Body of pancreas (tissue), 4 donors: ENCODE results near the gene UBE2U.

ENCODE experiments used
- POLR2A ChIP-seq, 3 donors: fragments of 450-650 bp; IDR thresholded peaks; one replicate each; pipeline ENCODE4 v1.6.1; 2016; ENCODE audit warnings: antibody characterized with exemption in 3 of 3, mild to moderate bottlenecking in 2 of 3
- TF ChIP-seq, protein P1 (sequence below), 7 experiments: fragments of 450-650 bp in 4 of 7; fragments of 200-600 bp in 3 of 7; sonication (generic) in 3 of 7; IDR thresholded peaks; one replicate each; pipeline ENCODE4 v1.5.1; 2016 to 2019; ENCODE audit warnings: antibody characterized with exemption in 7 of 7

DNA sequence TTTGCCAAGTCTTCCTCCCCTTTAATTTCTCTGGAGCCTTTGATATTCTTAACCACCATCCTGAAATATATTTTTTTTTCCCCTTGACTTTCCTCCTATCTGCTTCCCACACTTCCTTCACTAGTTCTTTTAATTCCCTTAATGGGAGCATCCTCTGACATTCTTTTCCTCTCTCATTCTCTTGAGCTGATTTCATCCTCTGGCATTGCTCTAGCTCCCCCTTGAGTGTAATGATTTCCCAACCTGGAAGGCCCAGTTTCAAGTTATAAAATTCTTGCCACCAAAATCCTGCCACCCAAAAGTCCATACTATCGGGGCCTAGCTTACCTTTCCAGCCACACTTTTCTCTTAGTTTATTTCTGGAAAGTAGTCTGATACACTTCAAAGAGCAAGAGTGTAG is 39.5 kb upstream of the UBE2U start:
- TF ChIP-seq POLR2A (IDR thresholded peaks at IDR 0.05) = no peak
- TF ChIP-seq, protein P1, sequence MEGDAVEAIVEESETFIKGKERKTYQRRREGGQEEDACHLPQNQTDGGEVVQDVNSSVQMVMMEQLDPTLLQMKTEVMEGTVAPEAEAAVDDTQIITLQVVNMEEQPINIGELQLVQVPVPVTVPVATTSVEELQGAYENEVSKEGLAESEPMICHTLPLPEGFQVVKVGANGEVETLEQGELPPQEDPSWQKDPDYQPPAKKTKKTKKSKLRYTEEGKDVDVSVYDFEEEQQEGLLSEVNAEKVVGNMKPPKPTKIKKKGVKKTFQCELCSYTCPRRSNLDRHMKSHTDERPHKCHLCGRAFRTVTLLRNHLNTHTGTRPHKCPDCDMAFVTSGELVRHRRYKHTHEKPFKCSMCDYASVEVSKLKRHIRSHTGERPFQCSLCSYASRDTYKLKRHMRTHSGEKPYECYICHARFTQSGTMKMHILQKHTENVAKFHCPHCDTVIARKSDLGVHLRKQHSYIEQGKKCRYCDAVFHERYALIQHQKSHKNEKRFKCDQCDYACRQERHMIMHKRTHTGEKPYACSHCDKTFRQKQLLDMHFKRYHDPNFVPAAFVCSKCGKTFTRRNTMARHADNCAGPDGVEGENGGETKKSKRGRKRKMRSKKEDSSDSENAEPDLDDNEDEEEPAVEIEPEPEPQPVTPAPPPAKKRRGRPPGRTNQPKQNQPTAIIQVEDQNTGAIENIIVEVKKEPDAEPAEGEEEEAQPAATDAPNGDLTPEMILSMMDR (IDR thresholded peaks at IDR 0.05) = peak in 5 of 7 experiments; percentile 15 to 45 (median 34)
